Suprapubic skin (tissue), 3 donors: ENCODE results near the gene RPTOR.

Experiments used
- CTCF ChIP-seq, 2 donors: fragments of 200-600 bp in 1 of 2; fragments of 450-650 bp in 1 of 2; sonication (generic) in 1 of 2; IDR thresholded peaks; one replicate each; pipeline ENCODE4 v1.5.1; 2016 to 2019; ENCODE audit warnings: antibody characterized with exemption in 2 of 2, mild to moderate bottlenecking in 1 of 2, moderate library complexity in 1 of 2
- EP300 ChIP-seq: sonication (generic); formaldehyde crosslinking; IDR thresholded peaks from one replicate; pipeline ENCODE4 v1.6.1; 2017; ENCODE audit warnings: antibody characterized with exemption
- POLR2A ChIP-seq, 2 donors: fragments of 450-650 bp; IDR thresholded peaks; one replicate each; pipeline ENCODE4 v1.6.1; 2017; ENCODE audit warnings: antibody characterized with exemption in 2 of 2, mild to moderate bottlenecking in 2 of 2, moderate library complexity in 2 of 2

DNA sequence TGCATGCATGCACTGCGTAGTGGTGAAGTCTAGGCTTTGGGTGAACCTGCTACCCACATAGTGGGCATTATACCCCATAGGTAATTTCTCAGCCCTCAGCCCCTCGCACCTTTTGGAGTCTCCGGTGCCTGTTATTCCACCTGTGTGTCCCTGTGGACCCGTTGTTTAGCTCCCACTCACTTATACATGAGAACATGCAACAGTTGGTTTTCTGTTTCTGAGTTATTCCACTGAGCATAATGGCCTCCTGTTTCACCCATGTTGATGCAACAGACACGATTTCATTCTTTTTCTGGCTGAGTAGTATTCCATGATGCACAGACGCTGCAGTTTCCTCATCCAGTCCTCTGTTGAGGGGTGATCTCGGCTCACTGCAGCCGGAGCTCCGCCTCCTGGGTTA lies 305.5 kb downstream of the RPTOR start:
- TF ChIP-seq POLR2A (IDR thresholded peaks at IDR 0.05) (no peak), CTCF (IDR thresholded peaks at IDR 0.05) (no peak), EP300 (no peak)
